Parathyroid adenoma (tissue), 2 donors: ENCODE results near the gene ARHGAP26.

Source experiments
- H2AFZ ChIP-seq: fragments of 300-600 bp; sonication (generic); one replicate; pipeline ENCODE4 v1.7.0; 2017; ENCODE audit warnings: antibody characterized with exemption, mild to moderate bottlenecking
- H3K27ac ChIP-seq: fragments of 300-600 bp; sonication (generic); one replicate; pipeline ENCODE4 v1.7.0; 2017
- H3K27me3 ChIP-seq: fragments of 300-600 bp; sonication (generic); one replicate; pipeline ENCODE4 v1.7.0; 2017; ENCODE audit warnings: low read length; ENCODE audit not compliant: control insufficient read depth, insufficient read depth
- H3K36me3 ChIP-seq: fragments of 300-600 bp; sonication (generic); one replicate; pipeline ENCODE4 v1.7.0; 2017; ENCODE audit warnings: low read length; ENCODE audit not compliant: control insufficient read depth, insufficient read depth
- H3K4me1 ChIP-seq: fragments of 300-600 bp; sonication (generic); one replicate; pipeline ENCODE4 v1.7.0; 2017; ENCODE audit warnings: control low read depth
- H3K4me2 ChIP-seq: fragments of 300-600 bp; sonication (generic); one replicate; pipeline ENCODE4 v1.7.0; 2017; ENCODE audit warnings: low read length
- H3K4me3 ChIP-seq: fragments of 300-600 bp; sonication (generic); one replicate; pipeline ENCODE4 v1.7.0; 2017; ENCODE audit warnings: low read depth, low read length
- H3K79me2 ChIP-seq: fragments of 300-600 bp; sonication (generic); one replicate; pipeline ENCODE4 v1.7.0; 2017; ENCODE audit warnings: control low read depth
- H3K9ac ChIP-seq: fragments of 300-600 bp; sonication (generic); one replicate; pipeline ENCODE4 v1.7.0; 2017; ENCODE audit warnings: mild to moderate bottlenecking
- H3K9me3 ChIP-seq: fragments of 300-600 bp; sonication (generic); one replicate; pipeline ENCODE4 v1.7.0; 2017; ENCODE audit warnings: low read length; ENCODE audit not compliant: control insufficient read depth
- CTCF ChIP-seq: fragments of 300-600 bp; sonication (generic); IDR thresholded peaks from one replicate; pipeline ENCODE4 v1.7.0; 2017; ENCODE audit warnings: antibody characterized with exemption, mild to moderate bottlenecking
- donor health status: primary hyperparathyroidism.

ARHGAP26 gene

GRCh38 chr5:143036146-143036927 is 266.2 kb downstream of the ARHGAP26 start:
- Histone ChIP-seq H3K4me3 (no peak overlapping the region), H3K27me3 (no peaks in the 10 kb centered on the region), H2AFZ (no peak overlapping the region), H3K4me1 (no peaks in the 10 kb centered on the region), H3K79me2 (no peaks in the 10 kb centered on the region), H3K4me2 (no peak overlapping the region), H3K9ac (no peak overlapping the region), H3K36me3 (no peaks in the 10 kb centered on the region), H3K27ac (no peak overlapping the region), H3K9me3 (no peaks in the 10 kb centered on the region)
- TF ChIP-seq CTCF: no peak

- Histone ChIP-seq H2AFZ (no peak overlapping the region), H3K4me2 (no peak overlapping the region), H3K79me2 (no peaks in the 10 kb centered on the region), H3K27ac (no peak overlapping the region), H3K4me1 (peaks cover 2% of the 10 kb centered on the region), H3K27me3 (no peaks in the 10 kb centered on the region), H3K9ac (no peak overlapping the region), H3K9me3 (no peaks in the 10 kb centered on the region), H3K4me3 (no peak overlapping the region), H3K36me3 (no peaks in the 10 kb centered on the region)
- TF ChIP-seq CTCF: no peak
Measured at GRCh38 chr5:143037071-143037470, 266.9 kb downstream of the ARHGAP26 start.

GRCh38 chr5:143037708-143038107 is 267.5 kb downstream of the ARHGAP26 start:
- H3K4me3 ChIP-seq: no peak overlapping the region
- TF ChIP-seq CTCF: no peak
- H3K36me3 ChIP-seq: no peaks in the 10 kb centered on the region
- no peak overlapping the region for H3K27ac ChIP-seq
- H2AFZ ChIP-seq: no peak overlapping the region
- H3K4me2 ChIP-seq: no peak overlapping the region
- H3K4me1 ChIP-seq: peaks cover 6% of the 10 kb centered on the region
- no peaks in the 10 kb centered on the region for H3K79me2 ChIP-seq
- no peaks in the 10 kb centered on the region for H3K9me3 ChIP-seq
- H3K9ac ChIP-seq: no peak overlapping the region
- no peaks in the 10 kb centered on the region for H3K27me3 ChIP-seq

- Histone ChIP-seq H3K4me2 (no peak overlapping the region), H3K36me3 (no peaks in the 10 kb centered on the region), H3K27ac (no peak overlapping the region), H2AFZ (no peak overlapping the region), H3K9me3 (no peaks in the 10 kb centered on the region), H3K27me3 (no peaks in the 10 kb centered on the region), H3K4me1 (peaks cover 6% of the 10 kb centered on the region), H3K9ac (no peak overlapping the region), H3K79me2 (no peaks in the 10 kb centered on the region), H3K4me3 (no peak overlapping the region)
- no peak for TF ChIP-seq CTCF
Measured at GRCh38 chr5:143040622-143041021, 270.4 kb downstream of the ARHGAP26 start.

- TF ChIP-seq CTCF: no peak
- H3K9me3 ChIP-seq: no peaks in the 10 kb centered on the region
- no peak overlapping the region for H3K4me2 ChIP-seq
- H2AFZ ChIP-seq: no peak overlapping the region
- H3K36me3 ChIP-seq: no peaks in the 10 kb centered on the region
- no peak overlapping the region for H3K27ac ChIP-seq
- H3K4me3 ChIP-seq: no peak overlapping the region
- H3K4me1 ChIP-seq: peaks cover 6% of the 10 kb centered on the region
- no peaks in the 10 kb centered on the region for H3K27me3 ChIP-seq
- no peak overlapping the region for H3K9ac ChIP-seq
- H3K79me2 ChIP-seq: no peaks in the 10 kb centered on the region
Measured at GRCh38 chr5:143041461-143041860, 271.3 kb downstream of the ARHGAP26 start.
